ENCODE measurements around the gene HMHB1. TPM values are rescaled to one million over a fixed set of nuclear protein-coding genes. Genes with fewer than 3 reads are reported as not detected.

The HMHB1 gene
- not detected in 2 replicates for total RNA-seq

GRCh38 chr5:143812085-143812705, at the start of gene HMHB1:
Gene HMHB1 (plus strand): TSS chr5:143812161.

